Activated CD4-positive, alpha-beta T cell treated with anti-CD3 and anti-CD28 coated beads for 36 hours (primary cell): ENCODE results near the gene REM2. TPM values are rescaled to one million over a fixed set of nuclear protein-coding genes. Genes with fewer than 3 reads are reported as not detected.
A peak's percentile ranks its signal among the peaks of the same experiment; 100 is the strongest.
"Not testable (repeated sequence)": the region's sequence is repeated elsewhere in the genome, so short reads cannot be mapped to it uniquely, and the experiment has no call there.

Experiments
- ATAC-seq: fragments of 200-7000 bp; cut with Tn5 transposase; one replicate; pipeline ENCODE4 v1.10.0; 2021; ENCODE audit warnings: mild to moderate bottlenecking, moderate library complexity
- CTCF ChIA-PET: fragments of 350-600 bp; sonication (Branson Sonifier 250); formaldehyde crosslinking; loops from one replicate; lab custom pipeline; 2021; ENCODE audit warnings: antibody characterized with exemption; lab: Charles Lee
- POLR2A ChIA-PET: fragments of 350-600 bp; sonication (Branson Sonifier 250); formaldehyde crosslinking; loops from one replicate; lab custom pipeline; 2021; ENCODE audit warnings: antibody characterized with exemption, inconsistent platforms; lab: Charles Lee
- DNase-seq: peaks from one replicate; pipeline ENCODE4 v3.0.0-alpha.2; 2020
- H3K27ac Mint-ChIP-seq: one replicate; pipeline ENCODE4 v1.8.0; 2021; ENCODE audit warnings: mixed read lengths
- H3K27me3 Mint-ChIP-seq: one replicate; pipeline ENCODE4 v1.8.0; 2021; ENCODE audit warnings: mixed read lengths
- H3K36me3 Mint-ChIP-seq: one replicate; pipeline ENCODE4 v1.8.0; 2021; ENCODE audit warnings: low read depth, mixed read lengths
- H3K4me1 Mint-ChIP-seq: one replicate; pipeline ENCODE4 v1.8.0; 2021; ENCODE audit warnings: mixed read lengths
- H3K4me3 Mint-ChIP-seq: one replicate; pipeline ENCODE4 v1.8.0; 2021; ENCODE audit warnings: mild to moderate bottlenecking, moderate library complexity, mixed read lengths
- H3K9me3 Mint-ChIP-seq: one replicate; pipeline ENCODE4 v1.8.0; 2021; ENCODE audit warnings: low read depth, mixed read lengths
- intact Hi-C, 2 experiments: fragments of 100-400 bp; cut with DNase I in 1 of 2; cut with micrococcal nuclease in 1 of 2; formaldehyde crosslinking; loops; one replicate each; pipeline versions ENCODE4 v1.14.2 to v1.15.1; 2022 to 2024; cut with DNase I, micrococcal nuclease
- total RNA-seq, 2 experiments: library from RNA; stranded (reverse); gene quantifications; one replicate each; pipeline ENCODE4 v1.2.3, GENCODE V29; 2021

The REM2 gene
- total RNA-seq, 2 experiments from 2014 or later: 0.33 to 0.48 TPM

- peak; percentile 52 for DNase-seq
- H3K36me3 Mint-ChIP-seq: peaks cover 29% of the 10 kb centered on the region
- CTCF ChIA-PET: interaction anchor here (0.5 to 8.3 kb wide), 5 partner anchors 11 to 136 kb away, joined by 3 to 71 read pairs (median 4); partner anchors contain the start of gene LRP10
- POLR2A ChIA-PET: interaction anchor here (0.6 kb wide), 1 partner anchor 41 kb away, joined by 4 read pairs; no protein-coding TSS in a partner anchor
- H3K4me1 Mint-ChIP-seq: peaks cover 16% of the 10 kb centered on the region
- H3K27me3 Mint-ChIP-seq: no peaks in the 10 kb centered on the region
- no peak overlapping the region for H3K4me3 Mint-ChIP-seq
- intact Hi-C loops: no loop called here
- peak; percentile 96 for ATAC-seq
- H3K27ac Mint-ChIP-seq: peak overlapping the region; percentile 77
- no peaks in the 10 kb centered on the region for H3K9me3 Mint-ChIP-seq
Observed at GRCh38 chr14:22898302-22899090, 15.5 kb downstream of the REM2 start.

- DNase-seq (peak; percentile 57), ATAC-seq (peak; percentile 69)
- Mint-ChIP-seq H3K4me1 (peaks cover 16% of the 10 kb centered on the region), H3K36me3 (peaks cover 45% of the 10 kb centered on the region), H3K27ac (peak overlapping the region; percentile 0), H3K9me3 (no peaks in the 10 kb centered on the region), H3K4me3 (no peak overlapping the region), H3K27me3 (no peaks in the 10 kb centered on the region)
- ChIA-PET CTCF (interaction anchor here (0.5 to 8.3 kb wide), 26 partner anchors 11 to 1031 kb away, joined by 3 to 71 read pairs (median 4); partner anchors contain the start of genes DAD1, LRP10, RBM23 and REM2), POLR2A (interaction anchor here (0.5 kb wide), 1 partner anchor 309 kb away, joined by 3 read pairs; no protein-coding TSS in a partner anchor)
- intact Hi-C loops: loop anchor here (1.0 kb wide), 3 partner anchors 28 to 330 kb away; no protein-coding TSS in a partner anchor
Observed at GRCh38 chr14:22900081-22900799, 17.2 kb downstream of the REM2 start.

GRCh38 chr14:22901799-22902198 lies 18.8 kb downstream of the REM2 start:
- POLR2A ChIA-PET: interaction anchor here (0.5 to 0.6 kb wide), 2 partner anchors 9 to 333 kb away, joined by 4 to 5 read pairs; no protein-coding TSS in a partner anchor
- intact Hi-C loops: no loop called here

GRCh38 chr14:22903742-22904087 lies 20.7 kb downstream of the REM2 start:
- no peak for DNase-seq
- H3K9me3 Mint-ChIP-seq: no peaks in the 10 kb centered on the region
- CTCF ChIA-PET: interaction anchor here (0.7 to 6.7 kb wide), 6 partner anchors 9 to 247 kb away, joined by 3 to 66 read pairs (median 4); partner anchors contain the start of genes LRP10 and PRMT5
- no peak for ATAC-seq
- POLR2A ChIA-PET: no interaction called here
- peaks cover 7% of the 10 kb centered on the region for H3K4me1 Mint-ChIP-seq
- H3K36me3 Mint-ChIP-seq: peaks cover 62% of the 10 kb centered on the region
- intact Hi-C loops: no loop called here
- peak overlapping the region; percentile 55 for H3K27ac Mint-ChIP-seq
- no peaks in the 10 kb centered on the region for H3K27me3 Mint-ChIP-seq
- no peak overlapping the region for H3K4me3 Mint-ChIP-seq

More at GRCh38 chr14:22901799-22902198, 18.8 kb downstream of the REM2 start:
- Mint-ChIP-seq H3K27ac (peak overlapping the region; percentile 11), H3K4me3 (no peak overlapping the region), H3K9me3 (no peaks in the 10 kb centered on the region), H3K27me3 (no peaks in the 10 kb centered on the region), H3K4me1 (peaks cover 16% of the 10 kb centered on the region), H3K36me3 (peaks cover 60% of the 10 kb centered on the region)
- ATAC-seq: no peak
- CTCF ChIA-PET: interaction anchor here (0.6 to 8.3 kb wide), 18 partner anchors 9 to 331 kb away, joined by 3 to 71 read pairs (median 5); partner anchors contain the start of genes ABHD4, LRP10, MRPL52 and OXA1L
- no peak for DNase-seq

GRCh38 chr14:22905627-22906026 lies 22.6 kb downstream of the REM2 start:
- Mint-ChIP-seq H3K27me3 (no peaks in the 10 kb centered on the region), H3K4me1 (peaks cover 9% of the 10 kb centered on the region), H3K36me3 (peaks cover 69% of the 10 kb centered on the region), H3K27ac (no peak overlapping the region), H3K4me3 (no peak overlapping the region), H3K9me3 (no peaks in the 10 kb centered on the region)
- ChIA-PET CTCF (interaction anchor here (0.6 to 1.0 kb wide), 2 partner anchors 13 kb away, joined by 3 to 5 read pairs; partner anchors contain the start of gene RBM23), POLR2A (no interaction called here)
- intact Hi-C loops: no loop called here
- ATAC-seq (no peak), DNase-seq (no peak)

- no peaks in the 10 kb centered on the region for H3K27me3 Mint-ChIP-seq
- H3K9me3 Mint-ChIP-seq: no peaks in the 10 kb centered on the region
- DNase-seq: no peak
- peaks cover 67% of the 10 kb centered on the region for H3K36me3 Mint-ChIP-seq
- ATAC-seq: no peak
- CTCF ChIA-PET: no interaction called here
- H3K4me3 Mint-ChIP-seq: no peak overlapping the region
- H3K4me1 Mint-ChIP-seq: peaks cover 10% of the 10 kb centered on the region
- intact Hi-C loops: no loop called here
- POLR2A ChIA-PET: no interaction called here
- H3K27ac Mint-ChIP-seq: no peak overlapping the region
Observed at GRCh38 chr14:22906073-22906472, 23.1 kb downstream of the REM2 start.

GRCh38 chr14:22907429-22907828 lies 24.4 kb downstream of the REM2 start:
- CTCF ChIA-PET: interaction anchor here (0.6 to 2.1 kb wide), 3 partner anchors 26 to 187 kb away, joined by 3 to 4 read pairs (median 3); partner anchors contain the start of gene ACIN1
- Mint-ChIP-seq H3K9me3 (no peaks in the 10 kb centered on the region), H3K4me3 (no peak overlapping the region), H3K36me3 (peaks cover 67% of the 10 kb centered on the region), H3K27ac (no peak overlapping the region), H3K27me3 (no peaks in the 10 kb centered on the region), H3K4me1 (peaks cover 24% of the 10 kb centered on the region)
- intact Hi-C loops: no loop called here
- DNase-seq: no peak
- POLR2A ChIA-PET: no interaction called here
- no peak for ATAC-seq

- ChIA-PET POLR2A (no interaction called here), CTCF (interaction anchor here (1.2 to 2.1 kb wide), 2 partner anchors 28 to 65 kb away, joined by 3 to 4 read pairs; no protein-coding TSS in a partner anchor)
- Mint-ChIP-seq H3K36me3 (peaks cover 65% of the 10 kb centered on the region), H3K9me3 (no peaks in the 10 kb centered on the region), H3K27ac (no peak overlapping the region), H3K4me1 (peaks cover 27% of the 10 kb centered on the region), H3K27me3 (no peaks in the 10 kb centered on the region), H3K4me3 (no peak overlapping the region)
- intact Hi-C loops: no loop called here
- DNase-seq: no peak
- no peak for ATAC-seq
Observed at GRCh38 chr14:22908601-22909000, 25.6 kb downstream of the REM2 start.

GRCh38 chr14:22910916-22911315 lies 27.9 kb downstream of the REM2 start:
- H3K27ac Mint-ChIP-seq: no peak overlapping the region
- no peak for DNase-seq
- CTCF ChIA-PET: interaction anchor here (0.6 to 2.4 kb wide), 6 partner anchors 10 to 158 kb away, joined by 3 to 13 read pairs (median 4); no protein-coding TSS in a partner anchor

GRCh38 chr14:22914836-22915235 lies 31.8 kb downstream of the REM2 start:
- intact Hi-C loops: loop anchor here in 1 of 2 experiments (5.0 kb wide), 1 partner anchor 42 kb away; the partner anchor contains the start of gene HAUS4
- not testable (repeated sequence) for DNase-seq, H3K9me3 Mint-ChIP-seq, H3K27me3 Mint-ChIP-seq, ATAC-seq, H3K4me3 Mint-ChIP-seq
- Mint-ChIP-seq H3K36me3 (peaks cover 52% of the 10 kb centered on the region), H3K27ac (peak overlapping the region; percentile 47), H3K4me1 (peaks cover 53% of the 10 kb centered on the region)
- CTCF ChIA-PET: interaction anchor here (0.6 to 2.4 kb wide), 3 partner anchors 26 to 71 kb away, joined by 5 to 10 read pairs (median 6); no protein-coding TSS in a partner anchor
- POLR2A ChIA-PET: interaction anchor here (0.6 kb wide), 1 partner anchor 369 kb away, joined by 6 read pairs; no protein-coding TSS in a partner anchor

More at GRCh38 chr14:22910916-22911315, 27.9 kb downstream of the REM2 start:
- POLR2A ChIA-PET: interaction anchor here (0.6 kb wide), 2 partner anchors 9 to 399 kb away, joined by 3 to 5 read pairs; no protein-coding TSS in a partner anchor
- Mint-ChIP-seq H3K36me3 (peaks cover 50% of the 10 kb centered on the region), H3K4me3 (no peak overlapping the region), H3K27me3 (no peaks in the 10 kb centered on the region), H3K9me3 (no peaks in the 10 kb centered on the region), H3K4me1 (peaks cover 36% of the 10 kb centered on the region)
- intact Hi-C loops: no loop called here
- peak; percentile 68 for ATAC-seq
